IgD-negative memory B cell (primary cell): Measurements from ENCODE around the gene ARHGAP12. TPM values are rescaled to one million over a fixed set of nuclear protein-coding genes. Genes with fewer than 3 reads are reported as not detected.
"Not testable (repeated sequence)": the region's sequence is repeated elsewhere in the genome, so short reads cannot be mapped to it uniquely, and the experiment has no call there.

Experiments used
- H3K27ac Mint-ChIP-seq, 3 donors: one replicate each; pipeline ENCODE4 v1.8.0; 2020 to 2022; ENCODE audit warnings: mild to moderate bottlenecking in 3 of 3, mixed read lengths in 3 of 3, moderate library complexity in 1 of 3
- H3K27me3 Mint-ChIP-seq: one replicate; pipeline ENCODE4 v1.8.0; 2021; ENCODE audit warnings: mixed read lengths
- H3K36me3 Mint-ChIP-seq: one replicate; pipeline ENCODE4 v1.8.0; 2020; ENCODE audit warnings: mild to moderate bottlenecking, mixed read lengths
- H3K4me1 Mint-ChIP-seq, 3 donors: one replicate each; pipeline ENCODE4 v1.8.0; 2020 to 2022; ENCODE audit warnings: mixed read lengths in 3 of 3, mild to moderate bottlenecking in 1 of 3
- H3K4me3 Mint-ChIP-seq, 4 donors: one replicate each; pipeline ENCODE4 v1.8.0; 2020 to 2022; ENCODE audit warnings: mild to moderate bottlenecking in 4 of 4, mixed read lengths in 4 of 4, moderate library complexity in 3 of 4
- H3K9me3 Mint-ChIP-seq, 3 donors: one replicate each; pipeline ENCODE4 v1.8.0; 2020 to 2021; ENCODE audit warnings: mixed read lengths in 3 of 3, mild to moderate bottlenecking in 1 of 3
- polyA plus RNA-seq: library from polyadenylated mRNA; unstranded; fragments of 300-500 nt; fragmentation: Illumina TruSeq; gene quantifications from one replicate; pipeline ENCODE4 v1.2.3, GENCODE V29; 2021

ARHGAP12 gene
- polyA plus RNA-seq, result 10.0 TPM

GRCh38 chr10:31928549-31929260 lies at the start of gene ARHGAP12:
Gene ARHGAP12 (minus strand): TSS chr10:31928831. CDS start chr10:31908855, 19,976 bp downstream.
- no peaks in the 10 kb centered on the region for H3K9me3 Mint-ChIP-seq
- H3K4me3 Mint-ChIP-seq, result peak within 1 kb of the TSS; percentile 84 to 98 (median 90)
- H3K27ac Mint-ChIP-seq, result peak within 1 kb of the TSS; percentile 63 to 88 (median 72)
- no peaks in the 10 kb centered on the region for H3K27me3 Mint-ChIP-seq
- H3K36me3 Mint-ChIP-seq, result no peaks in the 10 kb centered on the region
- peaks cover 20 to 46% (median 37%) of the 10 kb centered on the region in 3 donors for H3K4me1 Mint-ChIP-seq

GRCh38 chr10:31978156-31978483 lies 49.5 kb upstream of the ARHGAP12 start:
- Mint-ChIP-seq H3K27ac (no peak overlapping the region), H3K9me3 (no peaks in the 10 kb centered on the region), H3K4me3 (peak overlapping the region in 1 of 4 donors; percentile 4), H3K4me1 (peaks cover 6 to 15% (median 12%) of the 10 kb centered on the region in 3 donors), H3K27me3 (peaks cover 3% of the 10 kb centered on the region), H3K36me3 (peaks cover 3% of the 10 kb centered on the region)

- peaks cover 3% of the 10 kb centered on the region for H3K27me3 Mint-ChIP-seq
- H3K9me3 Mint-ChIP-seq, result no peaks in the 10 kb centered on the region
- peak overlapping the region in 2 of 4 donors; percentile 15 to 35 for H3K4me3 Mint-ChIP-seq
- peak overlapping the region in 2 of 3 donors; percentile 2 to 39 for H3K27ac Mint-ChIP-seq
- peaks cover 6% of the 10 kb centered on the region for H3K36me3 Mint-ChIP-seq
- peaks cover 6 to 15% (median 12%) of the 10 kb centered on the region in 3 donors for H3K4me1 Mint-ChIP-seq
Observed at GRCh38 chr10:31977440-31978155, 49.0 kb upstream of the ARHGAP12 start.

GRCh38 chr10:31975157-31975765 lies 46.6 kb upstream of the ARHGAP12 start:
- Mint-ChIP-seq H3K36me3 (peaks cover 3% of the 10 kb centered on the region), H3K4me1 (peaks cover 6 to 15% (median 12%) of the 10 kb centered on the region in 3 donors), H3K9me3 (no peaks in the 10 kb centered on the region), H3K27ac (peak overlapping the region in 1 of 3 donors; percentile 8), H3K4me3 (no peak overlapping the region), H3K27me3 (no peaks in the 10 kb centered on the region)

- Mint-ChIP-seq H3K4me3 (no peak overlapping the region), H3K27ac (peak overlapping the region in 1 of 3 donors; percentile 8), H3K9me3 (no peaks in the 10 kb centered on the region), H3K27me3 (no peaks in the 10 kb centered on the region), H3K36me3 (peaks cover 3% of the 10 kb centered on the region), H3K4me1 (peaks cover 6 to 15% (median 12%) of the 10 kb centered on the region in 3 donors)
Observed at GRCh38 chr10:31974434-31975124, 45.9 kb upstream of the ARHGAP12 start.

GRCh38 chr10:31972519-31973041 lies 43.9 kb upstream of the ARHGAP12 start:
- Mint-ChIP-seq H3K4me3 (no peak overlapping the region), H3K4me1 (peaks cover 4 to 9% (median 9%) of the 10 kb centered on the region in 3 donors), H3K36me3 (peaks cover 3% of the 10 kb centered on the region), H3K27me3 (no peaks in the 10 kb centered on the region), H3K9me3 (no peaks in the 10 kb centered on the region), H3K27ac (no peak overlapping the region)

- not testable (repeated sequence) for H3K4me1 Mint-ChIP-seq
Observed at GRCh38 chr10:31969847-31970246, 41.2 kb upstream of the ARHGAP12 start.

GRCh38 chr10:31963589-31963980 lies 35.0 kb upstream of the ARHGAP12 start:
- Mint-ChIP-seq H3K27me3 (peaks cover 3% of the 10 kb centered on the region), H3K4me1 (peaks cover 6 to 11% (median 8%) of the 10 kb centered on the region in 3 donors), H3K36me3 (no peaks in the 10 kb centered on the region), H3K9me3 (no peaks in the 10 kb centered on the region), H3K27ac (no peak overlapping the region), H3K4me3 (no peak overlapping the region)

More at GRCh38 chr10:31969847-31970246, 41.2 kb upstream of the ARHGAP12 start:
- H3K27ac Mint-ChIP-seq, H3K4me3 Mint-ChIP-seq, H3K27me3 Mint-ChIP-seq, H3K36me3 Mint-ChIP-seq, H3K9me3 Mint-ChIP-seq: not testable (repeated sequence)

- H3K27ac Mint-ChIP-seq, result no peak overlapping the region
- peaks cover 3% of the 10 kb centered on the region for H3K27me3 Mint-ChIP-seq
- H3K9me3 Mint-ChIP-seq, result no peaks in the 10 kb centered on the region
- H3K4me1 Mint-ChIP-seq, result peaks cover 6 to 11% (median 8%) of the 10 kb centered on the region in 3 donors
- H3K4me3 Mint-ChIP-seq, result no peak overlapping the region
- no peaks in the 10 kb centered on the region for H3K36me3 Mint-ChIP-seq
Observed at GRCh38 chr10:31962826-31963588, 34.4 kb upstream of the ARHGAP12 start.

- H3K27ac Mint-ChIP-seq, result peak overlapping the region in 1 of 3 donors; percentile 33
- no peaks in the 10 kb centered on the region for H3K36me3 Mint-ChIP-seq
- peaks cover 3% of the 10 kb centered on the region for H3K27me3 Mint-ChIP-seq
- peak overlapping the region in 1 of 4 donors; percentile 57 for H3K4me3 Mint-ChIP-seq
- H3K4me1 Mint-ChIP-seq, result peaks cover 6 to 11% (median 8%) of the 10 kb centered on the region in 3 donors
- H3K9me3 Mint-ChIP-seq, result no peaks in the 10 kb centered on the region
Observed at GRCh38 chr10:31961277-31962074, 32.8 kb upstream of the ARHGAP12 start.

- no peaks in the 10 kb centered on the region for H3K36me3 Mint-ChIP-seq
- peaks cover under 1 to 2% (median 2%) of the 10 kb centered on the region in 3 donors for H3K9me3 Mint-ChIP-seq
- H3K27me3 Mint-ChIP-seq, result peaks cover 3% of the 10 kb centered on the region
- peaks cover 6 to 11% (median 8%) of the 10 kb centered on the region in 3 donors for H3K4me1 Mint-ChIP-seq
- H3K4me3 Mint-ChIP-seq, result no peak overlapping the region
- no peak overlapping the region for H3K27ac Mint-ChIP-seq
Observed at GRCh38 chr10:31959461-31960173, 31.0 kb upstream of the ARHGAP12 start.

GRCh38 chr10:31958856-31959255 lies 30.2 kb upstream of the ARHGAP12 start:
- H3K4me3 Mint-ChIP-seq, result no peak overlapping the region
- H3K27me3 Mint-ChIP-seq, result peaks cover 3% of the 10 kb centered on the region
- no peaks in the 10 kb centered on the region for H3K36me3 Mint-ChIP-seq
- H3K9me3 Mint-ChIP-seq, result peaks cover 5 to 10% (median 9%) of the 10 kb centered on the region in 3 donors
- no peak overlapping the region for H3K27ac Mint-ChIP-seq
- peaks cover 6 to 11% (median 8%) of the 10 kb centered on the region in 3 donors for H3K4me1 Mint-ChIP-seq
